ENCODE results near the gene APH1B.
A peak's percentile ranks its signal among the peaks of the same experiment; 100 is the strongest.
"Not testable (repeated sequence)": the region's sequence is repeated elsewhere in the genome, so short reads cannot be mapped to it uniquely, and the experiment has no call there.

Gene APH1B

DNA sequence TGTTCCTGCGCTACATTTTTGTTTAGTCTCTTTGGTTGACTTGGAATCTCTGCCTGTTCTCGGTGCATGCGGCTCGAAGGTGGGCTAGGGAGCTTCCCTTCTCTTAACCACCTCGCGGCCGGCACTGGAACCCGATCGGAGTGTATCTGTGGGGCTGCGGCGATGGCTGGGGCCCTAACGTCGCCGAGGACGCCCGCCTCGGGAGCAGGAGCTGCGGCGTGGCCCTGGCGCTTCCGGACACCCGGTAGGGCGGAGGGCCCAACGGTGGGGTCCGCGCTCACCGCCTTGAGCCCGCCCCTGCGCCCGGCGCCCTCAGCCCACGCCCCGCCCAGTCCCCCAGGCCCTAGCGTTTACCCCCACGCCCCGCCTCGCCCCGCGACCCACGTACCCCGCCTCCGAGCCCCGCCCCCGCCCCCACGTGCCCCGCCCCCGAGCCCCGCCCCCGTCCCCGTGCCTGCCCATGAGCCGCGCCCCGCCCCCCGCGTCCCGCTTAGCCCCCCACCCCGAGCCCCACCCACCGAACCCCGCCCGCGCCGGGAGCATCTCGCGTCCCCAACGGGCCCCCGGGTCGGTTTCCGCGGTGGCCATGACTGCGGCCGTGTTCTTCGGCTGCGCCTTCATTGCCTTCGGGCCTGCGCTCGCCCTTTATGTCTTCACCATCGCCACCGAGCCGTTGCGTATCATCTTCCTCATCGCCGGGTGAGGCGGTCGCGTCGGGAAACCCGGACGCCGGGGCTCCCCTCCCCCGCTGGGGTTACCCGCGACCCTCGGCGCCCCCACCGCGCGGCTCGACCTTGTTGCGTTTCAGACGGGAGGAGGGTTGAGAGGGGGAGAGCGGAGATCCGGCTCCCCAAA lies at the start of gene APH1B:
Gene APH1B, plus strand, starts transcription at position 568 of the 855 bp plus-strand sequence. Its CDS starts 19 bp downstream, at position 587.
- peak; percentile 45 to 55 for DNase-seq

- no peak for DNase-seq
These were observed 49.7 kb upstream of the APH1B start for GRCh38 chr15:63227689-63228088.

DNA sequence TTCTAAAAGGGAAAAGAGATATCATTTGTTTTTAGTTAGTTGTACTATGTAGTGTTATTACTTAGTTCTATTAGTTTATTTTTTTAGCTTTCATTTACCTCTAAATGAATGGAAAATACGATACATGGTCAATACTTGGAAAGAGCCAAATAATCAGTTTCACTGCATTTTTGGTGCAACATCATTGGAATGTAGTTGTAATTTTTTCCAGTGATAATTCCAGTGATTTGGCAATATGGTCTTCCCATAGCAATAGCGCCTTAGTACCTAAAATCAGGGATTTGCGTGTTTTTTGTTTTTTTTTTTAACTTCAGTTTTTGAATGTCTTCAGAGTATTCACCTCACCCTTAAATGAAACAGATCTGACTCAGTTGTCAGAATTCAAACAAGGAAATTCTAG lies 46.2 kb upstream of the APH1B start:
- DNase-seq = no peak

- no peak for DNase-seq
These were observed 45.7 kb upstream of the APH1B start for GRCh38 chr15:63231706-63232105.

GRCh38 chr15:63232405-63232804 lies 45.0 kb upstream of the APH1B start:
- DNase-seq = no peak

- no peak for DNase-seq
These were observed 44.5 kb upstream of the APH1B start for GRCh38 chr15:63232943-63233342.

- DNase-seq = no peak
These were observed 43.6 kb upstream of the APH1B start for GRCh38 chr15:63233667-63234423.

DNA sequence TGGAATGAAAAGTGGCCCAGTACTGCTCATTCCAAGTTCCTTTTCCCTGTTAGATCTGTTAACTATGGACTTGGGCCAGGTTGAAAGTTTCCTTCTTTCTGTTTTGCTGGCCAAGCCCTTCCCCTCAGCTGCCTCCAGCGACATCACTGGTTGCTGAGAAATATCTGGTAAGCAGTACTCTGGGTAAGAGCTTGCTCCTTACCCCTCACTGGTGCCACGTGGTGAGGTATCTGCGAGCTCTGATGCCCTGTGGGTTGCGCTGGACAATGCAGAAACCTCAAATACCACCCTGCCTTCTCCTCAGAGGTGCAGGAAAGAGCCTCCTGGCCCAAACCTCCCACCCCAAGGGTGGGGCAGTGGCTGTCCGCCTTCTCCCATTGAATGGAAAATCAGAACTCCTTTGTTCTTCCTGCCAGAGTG lies 42.9 kb upstream of the APH1B start:
- DNase-seq = no peak

- DNase-seq = no peak
These were observed 41.1 kb upstream of the APH1B start for GRCh38 chr15:63236272-63236671.

DNA sequence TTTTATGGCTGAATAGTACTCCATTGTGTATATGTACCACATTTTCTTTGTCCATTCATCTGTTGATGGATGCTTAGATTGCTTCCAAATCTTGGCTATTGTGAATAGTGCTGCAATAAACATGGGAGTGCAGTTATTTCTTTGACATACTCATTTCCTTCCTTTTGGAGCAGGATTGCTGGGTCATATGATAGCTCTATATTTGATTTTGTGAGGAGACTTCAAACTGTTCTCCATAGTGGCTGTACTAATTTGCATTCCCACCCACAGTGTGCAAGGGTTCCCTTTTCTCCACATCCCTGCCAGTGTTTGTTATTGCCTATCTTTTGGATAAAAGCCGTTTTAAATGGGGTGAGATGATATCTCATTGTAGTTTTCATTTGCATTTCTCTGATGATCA lies 40.3 kb upstream of the APH1B start:
- not testable (repeated sequence) for DNase-seq

GRCh38 chr15:63238171-63238570 lies 39.2 kb upstream of the APH1B start:
- no peak for DNase-seq

- peak in 1 of 2 donors; percentile 15 for DNase-seq
These were observed 38.6 kb upstream of the APH1B start for GRCh38 chr15:63238796-63239195.

- no peak for DNase-seq
These were observed 37.3 kb upstream of the APH1B start for GRCh38 chr15:63240109-63240508.

GRCh38 chr15:63241316-63241715 lies 36.1 kb upstream of the APH1B start:
- no peak for DNase-seq

- no peak for DNase-seq
These were observed 34.3 kb upstream of the APH1B start for GRCh38 chr15:63243101-63243500.

DNA sequence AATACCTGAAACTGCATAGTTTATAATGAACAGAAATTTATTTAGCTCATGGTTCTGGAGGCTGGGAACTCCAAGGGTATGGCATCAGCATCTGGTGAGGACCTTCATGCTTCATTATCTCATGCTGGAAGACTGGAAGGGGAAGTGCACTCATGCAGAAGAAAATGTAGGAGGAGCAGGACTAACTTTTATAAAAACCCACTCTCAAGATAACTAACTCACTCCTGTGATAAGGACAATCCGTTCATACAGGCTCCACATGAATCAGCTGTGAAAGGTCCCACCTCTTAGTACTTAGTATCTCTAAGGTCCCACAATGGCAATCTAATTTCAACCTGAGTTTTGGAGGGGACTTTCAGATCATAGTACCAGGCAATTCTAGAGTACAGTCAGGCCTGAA lies 33.6 kb upstream of the APH1B start:
- DNase-seq = no peak

- DNase-seq = no peak
These were observed 33.0 kb upstream of the APH1B start for GRCh38 chr15:63244399-63244798.

GRCh38 chr15:63244976-63245645 lies 32.3 kb upstream of the APH1B start:
- DNase-seq = no peak

GRCh38 chr15:63246691-63247469 lies 30.5 kb upstream of the APH1B start:
- no peak for DNase-seq

GRCh38 chr15:63250312-63250965 lies 27.0 kb upstream of the APH1B start:
- no peak for DNase-seq

DNA sequence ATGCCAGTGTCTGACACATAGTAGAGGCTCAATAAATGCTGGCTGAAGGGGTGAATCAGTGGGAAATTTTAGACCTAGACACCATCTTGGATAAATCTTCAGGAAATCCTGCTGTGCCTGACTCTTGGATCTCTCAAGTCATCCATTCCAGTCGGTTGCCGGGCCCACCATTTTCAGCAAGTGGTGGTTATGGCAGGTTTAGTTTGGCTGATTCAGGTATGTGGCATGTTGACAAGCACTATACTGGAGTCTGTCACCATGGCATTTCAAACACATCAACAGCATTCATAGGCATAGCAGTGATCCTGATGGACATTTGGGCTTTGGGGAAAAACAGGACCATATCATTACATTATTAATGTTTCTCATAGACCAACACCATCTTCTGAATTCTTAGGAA lies 25.7 kb upstream of the APH1B start:
- no peak for DNase-seq

DNA sequence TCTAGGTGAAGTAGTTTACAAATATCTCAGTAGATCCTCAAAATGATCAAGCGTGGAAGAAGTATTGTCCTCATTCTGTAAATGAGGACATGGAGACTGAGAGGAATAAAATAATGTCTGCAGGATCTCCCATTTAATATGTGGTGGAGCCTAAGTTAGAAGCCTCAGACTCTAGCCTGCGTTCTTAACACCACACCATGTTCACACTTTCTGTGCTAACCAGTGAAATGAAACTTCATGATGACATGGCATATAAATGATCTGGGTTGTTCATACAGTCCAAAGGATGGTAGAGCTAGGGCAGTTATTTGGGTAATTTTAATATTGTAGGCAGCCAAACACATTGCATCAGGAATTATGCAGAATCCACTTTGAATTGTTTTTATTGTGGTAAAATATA lies 25.1 kb upstream of the APH1B start:
- DNase-seq = no peak
